Hepatocyte (in vitro differentiated cells): Measurements from ENCODE around the gene GPHN. TPM values are rescaled to one million over a fixed set of nuclear protein-coding genes. Genes with fewer than 3 reads are reported as not detected.

Experiments used
- DNase-seq: peaks from one replicate; pipeline ENCODE4 v3.0.0-alpha.2; 2016; ENCODE audit warnings: low spot score
- H2AFZ ChIP-seq: fragments of 200-600 bp; sonication (generic); 2 replicates; pipeline ENCODE4 v1.6.0; 2016; ENCODE audit warnings: antibody characterized with exemption, mild to moderate bottlenecking
- H3K27ac ChIP-seq: fragments of 200-600 bp; sonication (generic); 2 replicates; pipeline ENCODE4 v1.5.1; 2016; ENCODE audit warnings: mild to moderate bottlenecking
- H3K27me3 ChIP-seq: fragments of 200-600 bp; sonication (generic); 2 replicates; pipeline ENCODE4 v1.6.1; 2016
- H3K36me3 ChIP-seq: fragments of 200-600 bp; sonication (generic); replicated peaks from 2 replicates; pipeline ENCODE4 v1.5.1; 2016; ENCODE audit warnings: low read depth; ENCODE audit not compliant: insufficient read depth
- H3K4me1 ChIP-seq: fragments of 200-600 bp; sonication (generic); 2 replicates; pipeline ENCODE4 v1.5.1; 2016; ENCODE audit warnings: mild to moderate bottlenecking, moderate library complexity; ENCODE audit not compliant: insufficient read depth
- H3K4me2 ChIP-seq: fragments of 200-600 bp; sonication (generic); 2 replicates; pipeline ENCODE4 v1.6.0; 2016
- H3K4me3 ChIP-seq: fragments of 200-600 bp; sonication (generic); 2 replicates; pipeline ENCODE4 v1.5.1; 2016; ENCODE audit warnings: mild to moderate bottlenecking
- H3K79me2 ChIP-seq: fragments of 200-600 bp; sonication (generic); 2 replicates; pipeline ENCODE4 v1.6.0; 2017; ENCODE audit warnings: mild to moderate bottlenecking
- H3K9me2 ChIP-seq: fragments of 200-600 bp; sonication (generic); replicated peaks from 2 replicates; pipeline ENCODE4 v1.6.0; 2017; ENCODE audit warnings: mild to moderate bottlenecking; ENCODE audit not compliant: insufficient read depth
- H3K9me3 ChIP-seq: fragments of 200-600 bp; sonication (generic); 2 replicates; pipeline ENCODE4 v1.5.1; 2016; ENCODE audit warnings: low read depth, mild to moderate bottlenecking
- H4K20me1 ChIP-seq: fragments of 200-600 bp; sonication (generic); 2 replicates; pipeline ENCODE4 v1.6.0; 2016; ENCODE audit warnings: mild to moderate bottlenecking; ENCODE audit not compliant: insufficient read depth, poor library complexity, severe bottlenecking
- CTCF ChIP-seq: fragments of 200-600 bp; sonication (generic); IDR thresholded peaks from 2 replicates; pipeline ENCODE4 v1.5.1; 2016; ENCODE audit warnings: antibody characterized with exemption, mild to moderate bottlenecking; ENCODE audit not compliant: poor library complexity
- EZH2 ChIP-seq: fragments of 200-600 bp; sonication (generic); IDR thresholded peaks from 2 replicates; pipeline ENCODE4 v1.6.1; 2016; ENCODE audit warnings: antibody characterized with exemption, mild to moderate bottlenecking, borderline replicate concordance
- EZH2phosphoT487 ChIP-seq: fragments of 200-600 bp; sonication (generic); IDR thresholded peaks from one replicate; pipeline ENCODE4 v1.6.1; 2018; ENCODE audit warnings: antibody characterized with exemption, mild to moderate bottlenecking, low read depth, moderate library complexity; ENCODE audit not compliant: unreplicated experiment, severe bottlenecking
- WGBS: methylation state at CpG from one replicate; pipeline ENCODE4 v1.1.6; 2016; ENCODE audit warnings: low lambda C conversion rate; ENCODE audit errors: missing lambda C conversion rate; 5-methylcytosine and 5-hydroxymethylcytosine counted together
- polyA plus RNA-seq: library from polyadenylated mRNA; unstranded; fragments of >200 nt; fragmentation: Nextera tagmentation; extraction: Ambion mirVana; gene quantifications from 2 replicates; pipeline ENCODE4 v1.2.1, GENCODE V29; 2016
- total RNA-seq: library from RNA; depleted of rRNA; stranded (reverse); fragments of >200 nt; gene quantifications from 2 replicates; pipeline ENCODE4 v1.2.3, GENCODE V29; 2014

Gene GPHN
- total and polyA plus RNA-seq, 2 experiments from 2014 or later: 9.3 to 10.7 TPM

- WGBS: 62% methylated on average over 1 of the region's 1 CpG
Measured at GRCh38 chr14:66476964-66477363, 31.0 kb upstream of the GPHN start.

GRCh38 chr14:66477567-66477966 is 30.4 kb upstream of the GPHN start:
- TF ChIP-seq EZH2 (no peak), EZH2phosphoT487 (no peak), CTCF (no peak)
- Histone ChIP-seq H3K4me1 (no peaks in the 10 kb centered on the region), H2AFZ (no peak overlapping the region), H3K4me3 (no peak overlapping the region), H3K27ac (no peak overlapping the region), H4K20me1 (no peaks in the 10 kb centered on the region), H3K27me3 (no peaks in the 10 kb centered on the region), H3K9me3 (no peaks in the 10 kb centered on the region), H3K36me3 (no peaks in the 10 kb centered on the region), H3K4me2 (no peak overlapping the region), H3K9me2 (no peaks in the 10 kb centered on the region), H3K79me2 (no peaks in the 10 kb centered on the region)
- DNase-seq: no peak

More at GRCh38 chr14:66476964-66477363, 31.0 kb upstream of the GPHN start:
- H3K9me2 ChIP-seq: no peaks in the 10 kb centered on the region
- no peaks in the 10 kb centered on the region for H3K36me3 ChIP-seq
- no peaks in the 10 kb centered on the region for H3K9me3 ChIP-seq
- TF ChIP-seq EZH2phosphoT487: no peak
- no peak for TF ChIP-seq CTCF
- no peak for TF ChIP-seq EZH2
- no peak overlapping the region for H3K27ac ChIP-seq
- H2AFZ ChIP-seq: no peak overlapping the region
- no peaks in the 10 kb centered on the region for H3K79me2 ChIP-seq
- H4K20me1 ChIP-seq: no peaks in the 10 kb centered on the region
- no peak overlapping the region for H3K4me2 ChIP-seq
- no peaks in the 10 kb centered on the region for H3K27me3 ChIP-seq
- no peak for DNase-seq
- no peaks in the 10 kb centered on the region for H3K4me1 ChIP-seq
- no peak overlapping the region for H3K4me3 ChIP-seq

GRCh38 chr14:66482873-66483272 is 25.1 kb upstream of the GPHN start:
- H3K27ac ChIP-seq: no peak overlapping the region

More at GRCh38 chr14:66482873-66483272, 25.1 kb upstream of the GPHN start:
- no peaks in the 10 kb centered on the region for H3K79me2 ChIP-seq
- no peaks in the 10 kb centered on the region for H3K36me3 ChIP-seq
- no peaks in the 10 kb centered on the region for H3K27me3 ChIP-seq
- H3K4me1 ChIP-seq: no peaks in the 10 kb centered on the region
- no peak for TF ChIP-seq EZH2
- TF ChIP-seq CTCF: no peak
- TF ChIP-seq EZH2phosphoT487: no peak
- no peak overlapping the region for H2AFZ ChIP-seq
- H4K20me1 ChIP-seq: no peaks in the 10 kb centered on the region
- no peak overlapping the region for H3K4me2 ChIP-seq
- no peak for DNase-seq
- no peaks in the 10 kb centered on the region for H3K9me3 ChIP-seq
- H3K9me2 ChIP-seq: no peaks in the 10 kb centered on the region
- no peak overlapping the region for H3K4me3 ChIP-seq
- 94% methylated on average over 2 of the region's 2 CpGs for WGBS
